ENCODE measurements around the gene DMKN. TPM values are rescaled to one million over a fixed set of nuclear protein-coding genes. Genes with fewer than 3 reads are reported as not detected.

The DMKN gene
- total RNA-seq (2012; rRNA removed) (0.28 and 0.36 TPM in 2 replicates), polyA plus RNA-seq (2012; rRNA removed) (2.2 and 2.4 TPM in 2 replicates), Bru-seq, nascent RNA (percentile 25 among the genes with signal in this experiment), BruChase-seq, experiment 1, labeled RNA remaining after a 6-hour chase (percentile 17 among the genes with signal in this experiment), BruChase-seq, experiment 2, labeled RNA remaining after a 2-hour chase (percentile 20 among the genes with signal in this experiment)
- 1.8 and 3.3 TPM in 2 replicates for polyA plus RNA-seq (2012; cell fraction: cytosol; rRNA removed)
- polyA plus RNA-seq (2012; cell fraction: nucleus; rRNA removed; ENCODE audit: low replicate concordance), result 1.3 and 3.8 TPM in 2 replicates
- long read RNA-seq, partial matches to known transcripts, result 0 of 2 reads
- long read RNA-seq, other reads (novel, unspliced or antisense), result 1 of 2 reads

- Histone ChIP-seq H3K9ac (ENCODE audit: low read depth, low read length) (no peak within 1 kb of the TSS), H3K36me3 (ENCODE audit: control insufficient read depth, insufficient read depth, low read length) (no peaks in the 10 kb centered on the region), H3K56ac (ENCODE audit: extremely low read depth, insufficient read depth, low read length) (no peak within 1 kb of the TSS), H2BK20ac (ENCODE audit: low read depth, low read length) (no peak within 1 kb of the TSS), H3K4ac (ENCODE audit: low read depth, low read length) (peak within 1 kb of the TSS; percentile 35; the same call in 1 of the 2 replicates), H3K27me3 (ENCODE audit: control insufficient read depth, insufficient read depth, low read length) (peaks cover 38% of the 10 kb centered on the region), H2BK15ac (ENCODE audit: low read depth, low read length) (no peak within 1 kb of the TSS; the same call in 2 of the 3 replicates), H3K4me2 (ENCODE audit: low read depth, low read length) (no peak within 1 kb of the TSS), H3K27ac (ENCODE audit: insufficient read depth, low read length) (no peak within 1 kb of the TSS), H3K79me1 (ENCODE audit: low read depth in 1 of 2, low read length in 2 of 2) (no peaks in the 10 kb centered on the region), H3K4me3 (ENCODE audit: insufficient read depth, low read depth, low read length) (no peak within 1 kb of the TSS), H4K20me1 (ENCODE audit: insufficient read depth, low read length) (no peaks in the 10 kb centered on the region), H3K9me3 (ENCODE audit: control insufficient read depth, insufficient read depth, low read length) (no peaks in the 10 kb centered on the region), H3K23ac (ENCODE audit: low read depth, low read length) (no peak within 1 kb of the TSS), H4K91ac (ENCODE audit: insufficient read depth, low read depth, low read length) (no peak within 1 kb of the TSS; the same call in 1 of the 2 replicates), H2AK5ac (ENCODE audit: low read depth, low read length) (0 out of 2 replicates have a peak within 1 kb of the TSS, but pooled peaks have one; percentile 7), H4K8ac (ENCODE audit: low read depth in 2 of 2, low read length in 2 of 2) (peak within 1 kb of the TSS in 1 of 2 experiments; percentile 26; a peak in 1 of 4 replicates), H2AK9ac (replicated peaks; ENCODE audit: low read depth, low read length, poor library complexity) (peak within 1 kb of the TSS; percentile 50), H3K9me1 (ENCODE audit: insufficient read depth, low read length) (peaks cover 9% of the 10 kb centered on the region), H2AFZ (replicated peaks; ENCODE audit: low read length, poor library complexity) (peak within 1 kb of the TSS; percentile 78), H4K5ac (ENCODE audit: low read depth, low read length) (no peak within 1 kb of the TSS; the same call in 1 of the 2 replicates), H3K14ac (replicated peaks; ENCODE audit: low read depth, low read length) (no peak within 1 kb of the TSS), H3K4me1 (ENCODE audit: control insufficient read depth, insufficient read depth, low read length) (peaks cover 10% of the 10 kb centered on the region), H3K18ac (ENCODE audit: low read depth, low read length) (no peak within 1 kb of the TSS), H2BK5ac (ENCODE audit: low read depth, low read length, poor library complexity, severe bottlenecking) (no peak within 1 kb of the TSS), H2BK120ac (ENCODE audit: low read depth, low read length) (peak within 1 kb of the TSS; percentile 45; the same call in 1 of the 2 replicates)
- 45% methylated on average over 6 of the region's 15 CpGs; no CpG with 5 or more reads in 1 of the 2 experiments for WGBS, 2 experiments (ENCODE audit: extremely low coverage in 2 of 2, insufficient read length in 1 of 2)
- no TSS peak for BruUV-seq (replicated peaks)
- POLR2A ChIA-PET (ENCODE audit: unreplicated experiment), result no interaction called here
- ATAC-seq (ENCODE audit: low read depth) (peak; percentile 43), DNase-seq (peak; percentile 58)
- CTCF ChIA-PET, result no interaction called here
- intact Hi-C loops (cut with micrococcal nuclease), result no loop called here
- in situ Hi-C loops (cut with MboI; ENCODE audit: low sequenced_read_pairs), result no loop called here
- TF ChIP-seq MAZ (IDR thresholded peaks at IDR 0.05; ENCODE audit: borderline replicate concordance, low read depth, low read length) (peak; percentile 38; the same call in 1 of the 2 replicates), ELK1 (IDR thresholded peaks at IDR 0.05; ENCODE audit: borderline replicate concordance, low read depth, low read length) (no peak), CEBPB (IDR thresholded peaks at IDR 0.05; ENCODE audit: low read depth, low read length) (peak; percentile 74)
- dilution Hi-C loops (cut with HindIII; ENCODE audit: low sequenced_read_pairs, unreplicated experiment), result no loop called here
Observed at GRCh38 chr19:35513628-35514281, at the start of gene DMKN. TSS of gene DMKN (minus strand) at chr19:35513649. CDS start at chr19:35513475, 174 bp downstream.

Measured in IMR-90 (cell line).